Left lobe of liver (tissue), 2 donors: ENCODE measurements around the gene FNIP1. TPM values are rescaled to one million over a fixed set of nuclear protein-coding genes. Genes with fewer than 3 reads are reported as not detected.
"Not testable (repeated sequence)": the region's sequence is repeated elsewhere in the genome, so short reads cannot be mapped to it uniquely, and the experiment has no call there.

Experiments used
- ATAC-seq: fragments of 200-7000 bp; cut with Tn5 transposase; one replicate; pipeline ENCODE4 v1.9.1; 2020; ENCODE audit warnings: mild to moderate bottlenecking, moderate library complexity
- DNase-seq: peaks from one replicate; pipeline ENCODE4 v3.0.0-alpha.2; 2020; ENCODE audit warnings: low spot score
- total RNA-seq: library from RNA; stranded (reverse); gene quantifications from one replicate; pipeline ENCODE4 v1.2.1, GENCODE V29; 2021
- donor health status: DM: no; HTN: no; CAD: no; lungs with moderate emphysema.
- donor health status: DM: no; HTN: yes; CAD: no.

FNIP1 gene
- total RNA-seq: 15.0 TPM

- ATAC-seq (peak; percentile 90), DNase-seq (peak; percentile 100)
Measured at GRCh38 chr5:131796793-131797693, at the start of gene FNIP1. Gene FNIP1, minus strand, starts transcription at chr5:131797017. Its CDS starts 96 bp downstream, at chr5:131796921.

DNA sequence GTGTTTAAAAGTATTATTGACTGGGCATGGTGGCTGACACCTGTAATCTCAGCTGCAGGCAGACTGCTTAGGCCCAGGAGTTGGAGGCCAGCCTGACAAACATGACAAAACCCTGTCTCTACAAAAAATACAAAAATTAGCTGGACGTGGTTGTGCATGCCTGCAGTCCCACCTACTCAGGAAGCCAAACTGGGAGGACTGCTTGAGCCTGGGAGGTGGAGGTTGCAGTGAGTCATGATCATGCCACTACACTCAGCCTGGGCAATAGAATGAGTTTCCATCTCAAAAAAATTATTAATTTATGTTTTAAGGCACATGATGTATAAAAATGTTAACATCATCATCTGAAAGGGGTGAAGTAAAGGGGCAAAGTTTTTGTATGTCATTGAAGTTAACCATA lies 49.7 kb upstream of the FNIP1 start:
- ATAC-seq (no peak), DNase-seq (no peak)

GRCh38 chr5:131845828-131846227 lies 49.0 kb upstream of the FNIP1 start:
- ATAC-seq (no peak), DNase-seq (no peak)

DNA sequence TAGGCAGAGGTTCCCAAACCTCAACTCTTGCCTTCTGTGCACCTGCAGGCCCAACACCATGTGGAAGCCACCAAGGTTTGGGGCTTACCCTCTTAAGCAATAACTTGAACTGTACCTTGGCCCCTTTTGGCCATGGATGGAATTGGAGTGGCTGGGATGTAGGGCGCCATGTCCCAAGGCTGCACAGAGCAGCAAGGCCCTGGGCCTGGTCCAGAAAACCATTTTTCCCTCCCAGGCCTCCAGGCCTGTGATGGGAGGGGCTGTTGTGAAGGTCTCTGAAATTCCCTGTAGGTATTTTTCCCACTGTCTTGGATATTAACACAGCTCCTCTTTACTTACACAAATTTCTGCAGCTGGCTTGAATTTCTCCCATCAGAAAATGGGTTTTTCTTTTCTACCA lies 46.2 kb upstream of the FNIP1 start:
- not testable (repeated sequence) for ATAC-seq, DNase-seq

- not testable (repeated sequence) for DNase-seq, ATAC-seq
Measured at GRCh38 chr5:131832702-131833101, 35.9 kb upstream of the FNIP1 start.

DNA sequence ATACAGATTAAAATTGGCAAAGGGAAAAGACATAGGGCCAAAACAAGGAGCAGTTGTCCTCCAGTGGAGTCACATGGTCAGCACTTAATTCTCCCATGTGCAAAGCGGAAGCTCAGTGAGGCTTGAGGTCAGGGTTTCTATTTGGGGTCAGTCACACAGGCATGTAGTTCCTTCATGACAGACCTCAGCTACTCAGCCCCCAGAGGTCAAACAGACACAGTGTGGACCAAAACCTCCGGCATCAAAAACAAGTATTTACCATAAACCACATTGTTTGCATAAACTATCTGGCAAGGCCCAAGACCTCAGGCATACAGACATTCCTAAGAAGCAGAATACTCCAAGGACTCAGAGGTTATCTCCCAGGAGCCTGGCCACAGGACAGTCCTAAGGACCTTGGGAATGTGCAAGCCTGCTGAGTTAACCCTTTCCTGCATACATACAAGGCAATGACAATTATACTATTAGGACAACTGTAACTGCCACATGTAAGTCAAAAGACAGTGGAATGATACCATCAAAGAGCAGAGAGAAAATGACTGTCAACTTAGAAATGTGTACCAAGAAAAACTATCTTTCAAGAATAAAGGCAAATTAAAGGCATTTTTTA lies 28.7 kb upstream of the FNIP1 start:
- ATAC-seq (no peak), DNase-seq (no peak)

- no peak for ATAC-seq
Measured at GRCh38 chr5:131824631-131825030, 27.8 kb upstream of the FNIP1 start.

GRCh38 chr5:131821221-131821620 lies 24.4 kb upstream of the FNIP1 start:
- ATAC-seq: no peak
- DNase-seq: no peak

More at GRCh38 chr5:131824631-131825030, 27.8 kb upstream of the FNIP1 start:
- DNase-seq: no peak

DNA sequence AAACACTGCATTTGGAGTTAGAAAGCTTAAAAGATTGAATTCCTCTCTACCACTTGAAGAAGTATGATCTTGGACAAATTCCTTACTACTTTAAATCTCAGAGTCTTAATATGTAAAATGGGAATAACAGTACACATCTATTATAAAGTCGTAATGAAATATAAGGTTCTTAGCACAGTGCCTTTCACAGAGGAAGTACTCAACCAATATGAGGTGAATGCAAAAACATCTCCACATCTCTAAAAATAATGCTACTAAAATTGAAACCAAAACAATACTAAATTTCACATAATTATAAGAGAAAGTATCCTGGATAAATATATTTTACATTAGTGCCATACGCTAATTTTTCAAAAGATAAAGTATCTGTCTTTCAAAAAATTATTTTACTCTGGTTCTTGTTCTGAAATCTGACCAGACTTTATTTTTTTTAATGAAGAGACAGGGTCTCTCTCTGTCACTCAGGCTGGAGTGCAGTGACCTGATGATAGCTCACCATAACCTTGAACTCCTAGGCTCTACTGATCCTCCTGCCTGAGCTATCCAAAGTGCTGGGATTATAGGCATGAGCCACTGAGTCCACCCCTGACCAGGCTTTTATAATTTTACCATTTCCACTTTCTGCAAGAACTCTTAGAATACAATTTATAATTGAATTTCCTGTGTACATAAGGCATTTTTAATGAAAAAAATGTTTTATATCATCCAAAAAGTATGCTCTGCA lies 21.3 kb upstream of the FNIP1 start:
- DNase-seq (no peak), ATAC-seq (no peak)

DNA sequence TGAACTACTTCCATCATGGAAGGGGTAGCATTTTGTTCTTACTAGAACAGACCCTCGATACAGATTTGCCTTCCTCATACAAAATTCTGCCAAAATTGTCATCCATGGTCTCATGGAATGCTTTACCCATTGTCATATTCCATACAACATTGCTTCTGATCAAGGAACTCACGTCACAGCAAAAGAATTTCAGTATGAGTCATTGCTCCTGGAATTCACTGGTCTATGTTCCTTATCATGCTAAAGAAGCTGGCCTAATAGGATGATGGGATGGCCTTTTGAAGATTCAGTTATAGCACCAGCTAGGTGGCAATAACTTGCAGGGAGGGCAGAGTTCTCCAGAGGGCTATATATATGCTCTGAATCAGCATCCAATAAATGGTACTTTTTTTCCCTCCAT lies 18.2 kb upstream of the FNIP1 start:
- DNase-seq (no peak), ATAC-seq (no peak)

GRCh38 chr5:131812371-131813160 lies 15.7 kb upstream of the FNIP1 start:
- no peak for ATAC-seq
- no peak for DNase-seq

- ATAC-seq: peak; percentile 84
Measured at GRCh38 chr5:131810510-131811249, 13.9 kb upstream of the FNIP1 start.

GRCh38 chr5:131795879-131796792 lies 681 bp downstream of the FNIP1 start:
- ATAC-seq (peak; percentile 78), DNase-seq (peak; percentile 91)

More at GRCh38 chr5:131810510-131811249, 13.9 kb upstream of the FNIP1 start:
- no peak for DNase-seq

DNA sequence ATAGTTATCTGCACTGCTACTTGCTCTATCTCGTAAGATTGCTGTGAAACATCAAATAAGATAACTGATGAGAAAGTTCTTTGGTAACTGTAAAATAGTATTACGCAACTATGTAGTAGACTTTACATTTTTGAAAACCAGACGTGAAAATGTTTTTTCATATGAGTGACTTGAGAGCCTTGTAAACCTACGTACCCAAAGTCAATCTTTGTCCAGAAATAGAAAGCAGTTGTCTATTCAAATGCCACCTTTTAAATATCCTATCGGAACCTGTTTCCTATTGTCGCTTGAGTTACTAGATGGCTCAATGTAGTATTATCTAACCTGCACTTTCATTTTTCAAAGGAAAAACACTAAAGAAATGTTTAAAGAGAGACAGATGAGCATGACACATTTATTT lies 1.6 kb downstream of the FNIP1 start:
- DNase-seq (no peak), ATAC-seq (no peak)

- DNase-seq (no peak), ATAC-seq (no peak)
Measured at GRCh38 chr5:131794586-131794985, 2.2 kb downstream of the FNIP1 start.

- DNase-seq: no peak
- no peak for ATAC-seq
Measured at GRCh38 chr5:131792896-131793295, 3.9 kb downstream of the FNIP1 start.

- DNase-seq (no peak), ATAC-seq (no peak)
Measured at GRCh38 chr5:131791866-131792265, 5.0 kb downstream of the FNIP1 start.

GRCh38 chr5:131790550-131790949 lies 6.3 kb downstream of the FNIP1 start:
- DNase-seq (no peak), ATAC-seq (no peak)

DNA sequence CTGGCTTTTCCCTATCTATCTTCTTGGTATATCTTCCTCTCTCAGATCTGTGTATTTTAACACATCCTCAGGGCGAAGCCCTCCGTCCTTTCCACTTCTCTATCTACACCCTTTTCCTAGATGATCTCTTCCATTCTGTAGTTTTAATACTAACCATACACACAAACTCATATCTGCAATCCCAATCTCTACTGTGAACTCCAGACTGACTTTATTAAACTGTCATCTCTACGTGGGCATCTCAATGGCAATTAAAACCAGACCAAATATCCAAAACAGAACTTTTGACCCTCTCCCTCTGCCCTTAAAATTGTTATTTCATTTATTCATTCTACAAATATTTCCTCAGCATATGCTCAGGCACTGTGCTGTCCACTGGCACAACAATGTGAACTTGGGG lies 7.1 kb downstream of the FNIP1 start:
- ATAC-seq: no peak
- no peak for DNase-seq
